ENCODE measurements around the gene SBK1. TPM values are rescaled to one million over a fixed set of nuclear protein-coding genes. Genes with fewer than 3 reads are reported as not detected.
"Not testable (repeated sequence)": the region's sequence is repeated elsewhere in the genome, so short reads cannot be mapped to it uniquely, and the experiment has no call there.

SBK1 gene
- total RNA-seq, 1 donor from 2014 or later = under 0.01 TPM

DNA sequence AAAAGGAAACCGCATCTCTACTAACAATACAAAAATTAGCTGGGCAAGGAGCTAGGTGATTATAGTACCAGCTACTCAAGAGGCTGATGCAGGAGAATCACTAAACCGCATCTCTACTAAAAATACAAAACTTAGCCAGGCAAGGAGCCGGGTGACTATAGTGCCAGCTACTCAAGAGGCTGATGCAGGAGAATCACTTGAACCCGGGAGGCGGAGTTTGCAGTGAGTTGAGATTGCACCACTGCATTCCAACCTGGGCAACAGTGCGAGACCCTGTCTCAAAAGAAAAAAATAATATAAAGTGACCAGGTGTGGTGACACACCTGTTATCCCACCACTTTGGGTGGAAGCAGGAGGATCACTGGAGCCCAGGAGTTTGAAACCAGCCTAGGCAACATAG is 45.9 kb downstream of the SBK1 start:
- FAIRE-seq; H3K36me3 ChIP-seq (ENCODE audit: control insufficient read depth, insufficient read depth, low read length); DNase-seq (ENCODE audit: low read depth); H3K4me3 ChIP-seq (ENCODE audit: low read depth, low read length); H3K27me3 ChIP-seq (ENCODE audit: control insufficient read depth, insufficient read depth, low read length): not testable (repeated sequence)

- DNase-seq (ENCODE audit: low read depth) = peak; percentile 65
- not testable (repeated sequence) for H3K27me3 ChIP-seq (ENCODE audit: control insufficient read depth, insufficient read depth, low read length)
These were observed 70.3 kb downstream of the SBK1 start for GRCh38 chr16:28362600-28362999.

DNA sequence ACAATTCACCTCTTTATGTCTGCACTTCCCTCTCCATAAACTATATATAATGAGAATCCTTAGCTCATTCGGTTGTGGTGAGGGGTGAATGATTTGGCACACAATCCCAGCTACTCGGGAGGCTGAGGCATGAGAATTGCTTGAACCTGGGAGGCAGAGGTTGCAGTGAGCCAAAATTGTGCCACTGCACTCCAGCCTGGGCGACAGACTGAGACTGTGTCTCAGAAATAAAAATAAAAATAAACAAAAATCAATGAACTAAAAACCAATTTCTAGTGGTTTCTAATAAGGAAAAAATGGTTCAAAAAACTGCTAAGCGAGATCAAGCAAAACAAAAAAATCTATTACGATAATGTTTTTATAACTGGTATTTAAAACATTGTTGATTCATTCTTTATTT is 71.1 kb downstream of the SBK1 start, which contains the start of gene NPIPB6:
TSS of gene NPIPB6 (minus strand) at position 101 of the 400 bp plus-strand sequence. CDS start 686 bp downstream, outside the sequence.
- DNase-seq (ENCODE audit: low read depth); H3K36me3 ChIP-seq (ENCODE audit: control insufficient read depth, insufficient read depth, low read length); H3K4me3 ChIP-seq (ENCODE audit: low read depth, low read length); FAIRE-seq; H3K27me3 ChIP-seq (ENCODE audit: control insufficient read depth, insufficient read depth, low read length): not testable (repeated sequence)

More at GRCh38 chr16:28362600-28362999, 70.3 kb downstream of the SBK1 start:
- not testable (repeated sequence) for FAIRE-seq; H3K4me3 ChIP-seq (ENCODE audit: low read depth, low read length); H3K36me3 ChIP-seq (ENCODE audit: control insufficient read depth, insufficient read depth, low read length)

DNA sequence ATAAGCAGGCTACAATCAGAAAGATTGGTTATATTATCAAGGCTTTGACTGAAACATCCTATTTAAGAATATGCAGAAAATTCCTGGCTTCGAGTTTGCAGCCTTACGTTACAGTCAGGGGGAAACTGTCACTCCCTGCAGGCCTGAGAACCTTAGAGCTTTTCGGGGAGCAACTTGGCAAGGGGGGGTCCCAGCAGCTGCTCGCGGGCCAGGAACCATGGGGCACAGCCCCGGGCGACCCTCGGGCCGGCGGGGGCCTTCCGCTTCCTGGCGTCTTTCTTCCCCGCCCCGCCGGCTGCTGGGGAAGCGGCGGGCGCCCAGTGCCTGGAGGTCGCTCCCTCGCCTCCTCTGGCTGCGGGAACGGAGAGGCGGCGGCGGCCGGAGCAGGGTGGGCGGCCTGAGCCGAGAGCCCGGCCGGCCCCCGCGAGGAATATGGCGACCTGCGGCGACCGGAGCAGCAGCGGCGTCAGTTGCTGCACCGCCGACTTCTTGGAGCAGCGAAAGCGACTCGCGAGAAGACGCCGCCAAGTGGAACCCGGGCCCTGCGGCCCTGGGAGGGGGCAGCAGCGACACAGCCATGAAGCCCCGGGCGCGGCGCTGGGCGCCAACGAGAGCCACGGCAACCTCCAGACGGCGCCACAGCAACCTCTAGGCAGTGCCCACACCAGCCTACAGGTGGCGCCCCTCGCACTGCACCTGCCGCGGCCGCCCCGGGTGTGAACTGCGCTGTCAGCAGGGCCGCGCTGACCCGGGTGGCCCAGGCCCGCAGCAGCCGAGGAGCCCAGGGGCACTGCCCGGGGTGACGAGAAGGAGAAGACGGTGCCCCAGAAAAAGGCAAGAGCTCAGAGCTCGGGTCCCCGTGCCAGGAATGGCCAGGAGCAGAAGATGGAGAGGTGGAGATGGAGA is 72.2 kb downstream of the SBK1 start:
- H3K27me3 ChIP-seq (ENCODE audit: control insufficient read depth, insufficient read depth, low read length); DNase-seq (ENCODE audit: low read depth); FAIRE-seq; H3K36me3 ChIP-seq (ENCODE audit: control insufficient read depth, insufficient read depth, low read length); H3K4me3 ChIP-seq (ENCODE audit: low read depth, low read length): not testable (repeated sequence)

GRCh38 chr16:28367926-28368325 is 75.6 kb downstream of the SBK1 start:
- not testable (repeated sequence) for H3K36me3 ChIP-seq (ENCODE audit: control insufficient read depth, insufficient read depth, low read length); H3K4me3 ChIP-seq (ENCODE audit: low read depth, low read length); FAIRE-seq; H3K27me3 ChIP-seq (ENCODE audit: control insufficient read depth, insufficient read depth, low read length); DNase-seq (ENCODE audit: low read depth)

Other genes starting within 250 kb of the SBK1 start
- gene GSG1L, start 228.8 kb upstream of the SBK1 start, total RNA-seq = under 0.01 TPM in 1 of 2 replicates, not detected in the other
- gene XPO6, start 80.6 kb upstream of the SBK1 start, total RNA-seq = 84.8 and 87.7 TPM in 2 replicates
- 0.79 and 1.9 TPM in 2 replicates for gene NPIPB6, start 71.0 kb downstream of the SBK1 start, total RNA-seq
- 87.2 and 132 TPM in 2 replicates for gene EIF3CL, start 111.3 kb downstream of the SBK1 start, total RNA-seq
- gene NPIPB7, start 179.8 kb downstream of the SBK1 start, total RNA-seq = not detected in 2 replicates
- gene CLN3, start 199.5 kb downstream of the SBK1 start, total RNA-seq = 9.5 and 11.6 TPM in 2 replicates
- not detected in 2 replicates for gene APOBR, start 202.1 kb downstream of the SBK1 start, total RNA-seq
- gene IL27, start 214.3 kb downstream of the SBK1 start, total RNA-seq = not detected in 2 replicates
- gene NUPR1, start 246.4 kb downstream of the SBK1 start, total RNA-seq = 65.3 and 163 TPM in 2 replicates

Measured in bronchial epithelial cell (primary cell).